Smooth muscle cell (in vitro differentiated cells): Measurements from ENCODE around the gene TPSD1. TPM values are rescaled to one million over a fixed set of nuclear protein-coding genes. Genes with fewer than 3 reads are reported as not detected.

Source experiments
- DNase-seq: peaks from one replicate; lab custom pipeline; 2025; ENCODE audit not compliant: unreplicated experiment; lab: John Stamatoyannopoulos, UW
- H2AFZ ChIP-seq: fragments of 200-600 bp; sonication (generic); 2 replicates; pipeline ENCODE4 v1.6.0; 2016; ENCODE audit warnings: antibody characterized with exemption, low read depth, mild to moderate bottlenecking
- H3F3A ChIP-seq: fragments of 200-600 bp; sonication (generic); 2 replicates; pipeline ENCODE4 v1.6.0; 2017; ENCODE audit warnings: antibody characterized with exemption, low read depth
- H3K27ac ChIP-seq: fragments of 200-600 bp; sonication (generic); 2 replicates; pipeline ENCODE4 v1.5.1; 2016; ENCODE audit warnings: low read depth, mild to moderate bottlenecking
- H3K27me3 ChIP-seq: fragments of 200-600 bp; sonication (generic); 2 replicates; pipeline ENCODE4 v1.6.1; 2016; ENCODE audit warnings: low read depth, mild to moderate bottlenecking
- H3K36me3 ChIP-seq: fragments of 200-600 bp; sonication (generic); 2 replicates; pipeline ENCODE4 v1.5.1; 2016; ENCODE audit warnings: low read depth
- H3K4me1 ChIP-seq: fragments of 200-600 bp; sonication (generic); 2 replicates; pipeline ENCODE4 v1.5.1; 2016; ENCODE audit warnings: low read depth
- H3K4me2 ChIP-seq: fragments of 200-600 bp; sonication (generic); 2 replicates; pipeline ENCODE4 v1.6.0; 2016; ENCODE audit warnings: mild to moderate bottlenecking
- H3K4me3 ChIP-seq: fragments of 200-600 bp; sonication (generic); 2 replicates; pipeline ENCODE4 v1.5.1; 2016; ENCODE audit warnings: mild to moderate bottlenecking
- H3K79me2 ChIP-seq: fragments of 200-600 bp; sonication (generic); 2 replicates; pipeline ENCODE4 v1.6.0; 2016; ENCODE audit warnings: low read depth, mild to moderate bottlenecking
- H3K9ac ChIP-seq: fragments of 200-600 bp; sonication (generic); 2 replicates; pipeline ENCODE4 v1.6.0; 2016; ENCODE audit warnings: low read depth
- H3K9me3 ChIP-seq: fragments of 200-600 bp; sonication (generic); replicated peaks from 2 replicates; pipeline ENCODE4 v1.5.1; 2016; ENCODE audit warnings: low read depth
- H4K20me1 ChIP-seq: fragments of 200-600 bp; sonication (generic); 2 replicates; pipeline ENCODE4 v1.6.0; 2016; ENCODE audit warnings: low read depth
- CTCF ChIP-seq: fragments of 200-600 bp; sonication (generic); IDR thresholded peaks from 2 replicates; pipeline ENCODE4 v1.5.1; 2017; ENCODE audit warnings: borderline replicate concordance, mild to moderate bottlenecking, antibody characterized with exemption; ENCODE audit not compliant: insufficient read depth, poor library complexity, severe bottlenecking
- WGBS: methylation state at CpG from one replicate; pipeline ENCODE4 v1.1.7; 2016; ENCODE audit warnings: low lambda C conversion rate; 5-methylcytosine and 5-hydroxymethylcytosine counted together
- polyA plus RNA-seq: library from polyadenylated mRNA; unstranded; fragments of >200 nt; fragmentation: Nextera tagmentation; extraction: Ambion mirVana; gene quantifications from 2 replicates; pipeline ENCODE4 v1.2.1, GENCODE V29; 2016
- total RNA-seq: library from RNA; depleted of rRNA; stranded (reverse); fragments of >200 nt; gene quantifications from 2 replicates; pipeline ENCODE4 v1.2.3, GENCODE V29; 2014

TPSD1 gene
- total and polyA plus RNA-seq, 2 experiments from 2014 or later, result not detected

- no peak overlapping the region for H3K4me2 ChIP-seq
- DNase-seq, result no peak
- TF ChIP-seq CTCF, result no peak
- no peaks in the 10 kb centered on the region for H3K27me3 ChIP-seq
- no peak overlapping the region for H3K9ac ChIP-seq
- no peaks in the 10 kb centered on the region for H3F3A ChIP-seq
- H2AFZ ChIP-seq, result no peak overlapping the region
- H3K4me3 ChIP-seq, result no peak overlapping the region
- no peaks in the 10 kb centered on the region for H3K9me3 ChIP-seq
- H3K79me2 ChIP-seq, result no peaks in the 10 kb centered on the region
- H4K20me1 ChIP-seq, result no peaks in the 10 kb centered on the region
- 90% methylated on average over 9 of the region's 9 CpGs for WGBS
- no peak overlapping the region for H3K27ac ChIP-seq
- no peaks in the 10 kb centered on the region for H3K4me1 ChIP-seq
- H3K36me3 ChIP-seq, result no peaks in the 10 kb centered on the region
Observed at GRCh38 chr16:1272453-1273198, 16.8 kb downstream of the TPSD1 start.

- no peak for TF ChIP-seq CTCF
- no peaks in the 10 kb centered on the region for H4K20me1 ChIP-seq
- DNase-seq, result no peak
- H3K4me3 ChIP-seq, result no peak overlapping the region
- H3K36me3 ChIP-seq, result no peaks in the 10 kb centered on the region
- H3K79me2 ChIP-seq, result no peaks in the 10 kb centered on the region
- no peak overlapping the region for H2AFZ ChIP-seq
- no peak overlapping the region for H3K9ac ChIP-seq
- WGBS, result 94% methylated on average over 15 of the region's 15 CpGs
- H3K27ac ChIP-seq, result no peak overlapping the region
- H3K4me2 ChIP-seq, result no peak overlapping the region
- H3K4me1 ChIP-seq, result peaks cover 5% of the 10 kb centered on the region
- no peaks in the 10 kb centered on the region for H3K9me3 ChIP-seq
- H3F3A ChIP-seq, result no peaks in the 10 kb centered on the region
- H3K27me3 ChIP-seq, result no peaks in the 10 kb centered on the region
Observed at GRCh38 chr16:1273816-1274215, 17.9 kb downstream of the TPSD1 start.

GRCh38 chr16:1274767-1275166, 18.9 kb downstream of the TPSD1 start:
- Histone ChIP-seq H3K27me3 (no peaks in the 10 kb centered on the region), H3K4me1 (peaks cover 5% of the 10 kb centered on the region)
- WGBS, result 95% methylated on average over 7 of the region's 7 CpGs

More at GRCh38 chr16:1274767-1275166, 18.9 kb downstream of the TPSD1 start:
- H3K4me2 ChIP-seq, result no peak overlapping the region
- no peak overlapping the region for H3K9ac ChIP-seq
- no peaks in the 10 kb centered on the region for H3K9me3 ChIP-seq
- DNase-seq, result no peak
- no peaks in the 10 kb centered on the region for H3F3A ChIP-seq
- H3K36me3 ChIP-seq, result no peaks in the 10 kb centered on the region
- no peak for TF ChIP-seq CTCF
- H3K4me3 ChIP-seq, result no peak overlapping the region
- no peak overlapping the region for H3K27ac ChIP-seq
- H4K20me1 ChIP-seq, result no peaks in the 10 kb centered on the region
- H2AFZ ChIP-seq, result no peak overlapping the region
- no peaks in the 10 kb centered on the region for H3K79me2 ChIP-seq
